SK-N-SH (cell line): Measurements from ENCODE around the gene BCAS4. TPM values are rescaled to one million over a fixed set of nuclear protein-coding genes. Genes with fewer than 3 reads are reported as not detected.

Source experiments
- CTCF ChIA-PET: fragments of 300-600, 350-600 bp; formaldehyde crosslinking; extraction: SDS; loops from one replicate; lab custom pipeline; 2021; lab: Yijun Ruan, JAX
- POLR2A ChIA-PET: fragments of 350-600 bp; sonication (Branson Sonifier 250); formaldehyde crosslinking; extraction: SDS; loops from one replicate; lab custom pipeline; 2020; ENCODE audit warnings: antibody characterized with exemption, inconsistent platforms; lab: Yijun Ruan, JAX
- DNase-seq: peaks from one replicate; pipeline ENCODE4 v3.0.0; 2012
- H2AFZ ChIP-seq: fragments of 200-600 bp; sonication (generic); 2 replicates; pipeline ENCODE4 v1.8.1; 2016; ENCODE audit warnings: antibody characterized with exemption, mild to moderate bottlenecking, low read depth
- H3F3A ChIP-seq: fragments of 200-600 bp; sonication (generic); replicated peaks from 2 replicates; pipeline ENCODE3; 2016; ENCODE audit warnings: antibody characterized with exemption, mild to moderate bottlenecking; ENCODE audit not compliant: insufficient read depth
- H3K27ac ChIP-seq, 2 experiments: fragments of 200-500 bp in 1 of 2; fragments of 200-600 bp in 1 of 2; sonication (Bioruptor generic) in 1 of 2; sonication (generic), shearing (Covaris generic) in 1 of 2; 2 replicates each; pipeline versions ENCODE4 v1.5.1 to v1.6.1; 2014 to 2016; ENCODE audit warnings: low read depth in 2 of 2, inconsistent platforms in 1 of 2, low read length in 1 of 2, mild to moderate bottlenecking in 1 of 2, mixed read lengths in 1 of 2
- H3K27me3 ChIP-seq: fragments of 200-600 bp; sonication (generic), shearing (Covaris generic); 2 replicates; pipeline ENCODE4 v1.6.1; 2016; ENCODE audit warnings: mixed run types; ENCODE audit not compliant: insufficient read depth
- H3K36me3 ChIP-seq, 2 experiments: fragments of 200-500 bp in 1 of 2; fragments of 200-600 bp in 1 of 2; sonication (Bioruptor generic) in 1 of 2; sonication (generic) in 1 of 2; replicated peaks in 1 of 2; 2 replicates each; pipeline versions ENCODE3 to v1.5.1; 2014 to 2016; ENCODE audit warnings: low read length in 1 of 2, mild to moderate bottlenecking in 1 of 2; ENCODE audit not compliant: insufficient read depth in 2 of 2, control insufficient read depth in 1 of 2
- H3K4me1 ChIP-seq, 2 experiments: fragments of 200-500 bp in 1 of 2; fragments of 200-600 bp in 1 of 2; sonication (Bioruptor generic) in 1 of 2; sonication (generic), shearing (Covaris generic) in 1 of 2; 2 replicates each; pipeline versions ENCODE4 v1.5.1 to v1.6.1; 2014 to 2016; ENCODE audit warnings: low read depth in 1 of 2, low read length in 1 of 2, mixed run types in 1 of 2; ENCODE audit not compliant: insufficient read depth in 2 of 2, control insufficient read depth in 1 of 2
- H3K4me2 ChIP-seq: fragments of 200-600 bp; sonication (generic), shearing (Covaris generic); 2 replicates; pipeline ENCODE4 v1.6.1; 2017; ENCODE audit warnings: mixed run types
- H3K4me3 ChIP-seq, 2 experiments: fragments of 200-500 bp in 1 of 2; fragments of 200-600 bp in 1 of 2; sonication (Bioruptor generic) in 1 of 2; sonication (generic), shearing (Covaris generic) in 1 of 2; 2 replicates each; pipeline versions ENCODE4 v1.5.1 to v1.8.1; 2014 to 2016; ENCODE audit warnings: low read depth in 2 of 2, inconsistent platforms in 1 of 2, low read length in 1 of 2, mild to moderate bottlenecking in 1 of 2, mixed read lengths in 1 of 2, moderate library complexity in 1 of 2
- H3K79me2 ChIP-seq: fragments of 200-600 bp; sonication (generic); 2 replicates; pipeline ENCODE4 v1.8.1; 2017; ENCODE audit warnings: mild to moderate bottlenecking; ENCODE audit not compliant: insufficient read depth
- H3K9ac ChIP-seq: fragments of 200-600 bp; sonication (generic); 2 replicates; pipeline ENCODE4 v1.6.1; 2017; ENCODE audit warnings: mixed run types
- H3K9me2 ChIP-seq: fragments of 200-600 bp; sonication (generic); 2 replicates; pipeline ENCODE4 v1.6.1; 2017; ENCODE audit warnings: mixed run types
- H3K9me3 ChIP-seq: fragments of 200-600 bp; sonication (generic); 2 replicates; pipeline ENCODE4 v1.6.1; 2017; ENCODE audit warnings: mixed run types, mild to moderate bottlenecking, moderate library complexity
- H4K20me1 ChIP-seq: fragments of 200-600 bp; sonication (generic); 2 replicates; pipeline ENCODE4 v1.6.1; 2017; ENCODE audit warnings: mild to moderate bottlenecking, mixed run types; ENCODE audit not compliant: insufficient read depth
- FOXM1 ChIP-seq: IDR thresholded peaks from 2 replicates; pipeline ENCODE4 v1.4.0; 2012; ENCODE audit warnings: low read depth, mild to moderate bottlenecking
- IRF3 ChIP-seq: fragments of 150-350 bp; IDR thresholded peaks from 2 replicates; pipeline ENCODE4 v1.6.1; 2016; ENCODE audit warnings: mild to moderate bottlenecking, low read depth, low read length
- MAX ChIP-seq: IDR thresholded peaks from 2 replicates; pipeline ENCODE4 v1.4.0; 2012; ENCODE audit warnings: low read depth
- MEF2A ChIP-seq: IDR thresholded peaks from 2 replicates; pipeline ENCODE4 v1.4.0; 2012; ENCODE audit warnings: low read depth, borderline replicate concordance
- MXI1 ChIP-seq: IDR thresholded peaks from 2 replicates; pipeline ENCODE4 v1.6.1; 2012; ENCODE audit warnings: mild to moderate bottlenecking, low read depth, low read length, improper control_type of control experiment
- NRF1 ChIP-seq: IDR thresholded peaks from 2 replicates; pipeline ENCODE4 v1.6.1; 2012; ENCODE audit warnings: low read depth, mild to moderate bottlenecking, low read length
- PBX3 ChIP-seq: IDR thresholded peaks from 2 replicates; pipeline ENCODE4; 2012
- RCOR1 ChIP-seq: fragments of 150-350 bp; IDR thresholded peaks from 2 replicates; pipeline ENCODE4 v1.6.1; 2017; ENCODE audit warnings: antibody characterized with exemption, low read length
- REST ChIP-seq: IDR thresholded peaks from 2 replicates; pipeline ENCODE4 v1.6.1; 2012; ENCODE audit warnings: mild to moderate bottlenecking, low read depth, low read length, moderate library complexity
- SIN3A ChIP-seq: IDR thresholded peaks from 2 replicates; pipeline ENCODE4 v1.6.1; 2012; ENCODE audit warnings: low read depth, mild to moderate bottlenecking, low read length, moderate library complexity, borderline replicate concordance
- TAF1 ChIP-seq: IDR thresholded peaks from 2 replicates; pipeline ENCODE4 v1.6.1; 2012; ENCODE audit warnings: low read depth, mild to moderate bottlenecking, low read length, moderate library complexity, borderline replicate concordance
- TCF12 ChIP-seq: IDR thresholded peaks from 2 replicates; pipeline ENCODE4 v1.4.0; 2012
- USF1 ChIP-seq: IDR thresholded peaks from 2 replicates; pipeline ENCODE4 v1.4.0; 2012; ENCODE audit warnings: low read depth, borderline replicate concordance
- WGBS: methylation state at CpG from one replicate; pipeline ENCODE4 v1.1.6; 2017; ENCODE audit warnings: low lambda C conversion rate; 5-methylcytosine and 5-hydroxymethylcytosine counted together
- polyA plus RNA-seq, 3 experiments: library from polyadenylated mRNA; depleted of rRNA; stranded (reverse); fragments of >200 nt; gene quantifications; 2 replicates each; pipeline ENCODE4 v1.2.3, GENCODE V29; 2012

Gene BCAS4
- polyA plus RNA-seq, 1 of the 3 experiments (the other 2 are of a cell fraction), result 43.8 TPM

- Histone ChIP-seq H2AFZ (no peak overlapping the region), H3F3A (no peaks in the 10 kb centered on the region), H3K9me3 (no peaks in the 10 kb centered on the region), H3K27me3 (no peaks in the 10 kb centered on the region), H3K4me2 (no peak overlapping the region), H3K27ac (no peak overlapping the region), H3K9ac (no peak overlapping the region), H3K9me2 (no peaks in the 10 kb centered on the region), H3K4me1 (no peaks in the 10 kb centered on the region), H3K4me3 (no peak overlapping the region), H3K36me3 (no peaks in the 10 kb centered on the region), H4K20me1 (no peaks in the 10 kb centered on the region), H3K79me2 (no peaks in the 10 kb centered on the region)
- ChIA-PET CTCF (interaction anchor here (1.2 kb wide), 1 partner anchor 18 kb away, joined by 3 read pairs; no protein-coding TSS in a partner anchor), POLR2A (no interaction called here)
- no peak for DNase-seq
- no peak for TF ChIP-seq USF1
- TF ChIP-seq TAF1, result no peak
- TF ChIP-seq MEF2A, result no peak
- no peak for TF ChIP-seq NRF1
- TF ChIP-seq FOXM1, result no peak
- no peak for TF ChIP-seq MXI1
- TF ChIP-seq RCOR1, result no peak
- TF ChIP-seq PBX3, result no peak
- 90% methylated on average over 4 of the region's 7 CpGs for WGBS
Measured at GRCh38 chr20:50876816-50877215, 82.0 kb downstream of the BCAS4 start.

GRCh38 chr20:50877232-50877743, 82.4 kb downstream of the BCAS4 start:
- 97% methylated on average over 6 of the region's 6 CpGs for WGBS
- Histone ChIP-seq H3K9me3 (no peaks in the 10 kb centered on the region), H3F3A (no peaks in the 10 kb centered on the region), H3K79me2 (no peaks in the 10 kb centered on the region), H3K4me3 (no peak overlapping the region), H3K27me3 (no peaks in the 10 kb centered on the region), H3K4me1 (no peaks in the 10 kb centered on the region), H3K4me2 (no peak overlapping the region), H3K9ac (no peak overlapping the region), H3K36me3 (no peaks in the 10 kb centered on the region), H3K27ac (no peak overlapping the region), H3K9me2 (no peaks in the 10 kb centered on the region), H2AFZ (no peak overlapping the region), H4K20me1 (no peaks in the 10 kb centered on the region)
- TF ChIP-seq IRF3 (no peak), TAF1 (no peak), MEF2A (no peak), SIN3A (no peak), MAX (no peak), REST (no peak), TCF12 (no peak)
- CTCF ChIA-PET, result interaction anchor here (1.2 kb wide), 1 partner anchor 17 kb away, joined by 3 read pairs; no protein-coding TSS in a partner anchor
- POLR2A ChIA-PET, result no interaction called here
- DNase-seq, result no peak
